GM18499 (cell line): ENCODE results near the gene CYTH4.

Source experiments
- ATAC-seq: cut with Tn5 transposase; IDR thresholded peaks from one replicate; pipeline ENCODE4 v1.9.1; 2021; ENCODE audit warnings: moderate number of reproducible peaks; ENCODE audit not compliant: insufficient read depth, unreplicated experiment

CYTH4 gene

DNA sequence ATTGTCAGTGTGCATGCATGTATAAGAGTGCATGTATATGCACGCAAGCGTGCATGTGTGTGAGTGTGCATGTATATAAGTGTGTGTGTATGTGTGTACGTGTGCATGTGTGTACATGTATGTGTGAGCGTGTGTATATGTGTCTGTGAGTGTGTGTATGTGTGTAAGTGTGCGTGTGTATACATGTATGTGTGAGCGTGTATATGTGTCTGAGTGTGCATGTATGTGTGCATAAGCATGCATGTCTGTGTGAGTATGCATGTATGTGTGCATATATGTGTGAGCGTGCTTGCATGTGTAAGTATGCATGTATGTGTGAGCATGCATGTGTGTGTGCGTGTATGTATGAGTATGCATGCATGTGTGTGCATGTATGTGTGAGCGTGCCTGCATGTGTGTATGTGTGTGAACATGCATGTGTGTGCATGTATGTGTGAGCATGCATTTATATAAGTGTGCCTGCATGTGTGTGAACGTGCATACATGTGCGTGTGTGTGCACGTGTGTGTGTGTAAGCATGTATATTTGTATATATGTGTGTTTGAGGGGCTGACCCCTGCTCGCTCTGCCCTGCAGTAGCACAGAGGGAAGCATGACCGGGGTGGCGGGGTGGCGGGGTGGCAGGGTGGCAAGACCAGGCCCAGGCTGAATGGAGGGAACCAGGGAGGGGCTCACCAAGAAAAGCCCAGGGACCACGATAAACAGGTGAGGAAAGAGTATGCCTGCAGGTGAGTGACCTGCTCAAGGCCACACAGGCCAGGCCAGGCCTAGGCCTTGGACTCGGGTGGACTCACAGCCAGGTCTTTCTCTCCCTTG is 26.3 kb downstream of the CYTH4 start:
- ATAC-seq = no peak

DNA sequence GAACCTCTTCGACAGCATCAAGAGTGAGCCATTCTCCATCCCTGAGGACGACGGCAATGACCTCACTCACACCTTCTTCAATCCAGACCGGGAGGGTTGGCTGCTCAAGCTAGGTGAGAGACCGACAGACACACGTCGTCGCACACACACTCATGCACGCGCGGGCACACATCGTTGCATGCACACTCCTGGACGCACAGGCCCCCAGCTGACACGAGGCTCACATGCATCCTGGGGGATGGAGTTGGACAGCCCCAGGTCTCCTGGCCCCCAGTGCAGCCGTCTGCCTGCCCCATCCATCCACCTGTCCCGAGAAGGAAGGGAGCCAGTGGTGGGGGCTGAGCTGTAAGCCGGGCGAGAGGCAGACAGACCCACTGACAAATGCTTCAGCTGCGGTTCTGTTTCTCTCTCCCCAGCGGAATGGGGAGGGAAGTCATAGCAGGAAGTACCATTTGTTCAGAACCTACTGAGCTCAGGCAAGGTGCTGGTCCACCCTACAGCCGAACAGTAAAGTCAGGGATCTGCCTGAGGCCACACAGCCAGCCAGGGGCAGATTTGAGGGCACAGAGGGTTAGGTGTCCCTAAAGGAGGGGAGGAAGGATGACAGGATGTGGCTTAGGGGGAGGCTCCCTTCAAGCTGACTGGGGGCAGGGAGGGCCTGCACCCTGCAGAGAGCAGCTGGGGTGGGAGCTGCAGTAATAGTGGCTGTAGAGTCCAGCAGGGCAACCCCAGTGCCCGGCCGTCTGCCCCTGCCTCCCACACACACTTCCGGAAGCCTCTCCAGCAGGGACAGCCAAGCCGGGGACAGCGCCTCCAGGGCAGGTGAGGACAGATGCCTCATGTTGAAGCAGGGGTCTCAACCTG is 27.1 kb downstream of the CYTH4 start:
- ATAC-seq = no peak

DNA sequence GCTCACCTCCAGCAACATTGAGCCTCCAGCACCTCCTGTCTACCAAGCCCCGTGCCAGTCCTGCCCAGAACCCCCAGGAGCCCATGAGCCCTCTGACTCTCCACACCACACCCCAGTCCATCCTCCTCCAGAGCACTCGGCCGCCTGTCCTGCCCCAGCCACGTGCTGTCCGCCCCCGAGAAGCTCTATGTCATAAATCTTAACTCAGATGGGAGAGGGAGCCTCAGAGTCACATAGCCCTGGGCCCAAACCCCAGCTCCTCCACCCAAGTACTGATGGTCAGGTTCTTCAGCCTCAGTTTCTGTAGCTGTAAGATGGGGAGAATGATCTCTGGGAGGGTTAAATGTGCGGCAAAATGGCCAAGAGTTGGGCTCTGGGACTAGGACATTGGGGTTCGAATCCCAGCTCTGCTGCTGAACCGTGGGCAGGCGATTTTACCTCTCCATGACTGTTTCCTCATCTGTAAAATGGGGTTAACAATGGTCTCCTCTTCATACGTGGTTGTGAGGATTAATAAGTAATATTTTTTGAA is 27.8 kb downstream of the CYTH4 start:
- no peak for ATAC-seq

DNA sequence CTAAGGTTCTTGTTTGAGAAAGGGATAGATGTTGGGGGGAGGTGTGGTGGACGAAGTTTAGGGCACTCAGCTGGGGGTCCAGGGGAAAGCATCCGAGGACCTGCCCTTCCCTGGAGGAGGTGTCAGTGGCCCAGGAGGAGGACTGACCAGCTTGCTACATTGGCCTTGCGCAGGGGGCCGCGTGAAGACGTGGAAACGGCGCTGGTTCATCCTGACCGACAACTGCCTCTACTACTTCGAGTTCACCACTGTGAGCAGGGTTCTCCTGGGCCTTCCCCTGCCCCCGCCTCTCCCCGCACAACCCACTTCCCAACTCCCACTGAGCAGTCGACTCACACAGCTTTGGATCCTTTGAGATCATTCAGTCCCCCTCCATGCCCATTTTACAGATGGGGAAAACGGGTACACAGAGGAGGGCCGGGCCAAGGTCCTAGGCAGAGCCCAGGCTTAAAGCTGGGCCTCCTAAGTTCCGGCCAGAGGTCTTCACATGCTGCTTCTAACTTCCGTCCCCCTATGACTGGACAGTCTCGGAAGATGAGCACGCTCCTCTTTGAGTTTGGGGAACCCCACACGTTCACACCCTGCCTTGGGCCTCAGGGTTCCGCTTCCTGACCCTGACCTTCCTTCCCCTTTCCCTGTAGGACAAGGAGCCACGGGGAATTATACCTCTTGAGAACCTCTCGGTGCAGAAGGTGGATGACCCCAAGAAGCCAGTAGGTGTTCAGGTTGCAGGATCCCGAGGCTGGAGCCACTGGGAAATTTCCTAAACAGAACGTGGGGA is 28.7 kb downstream of the CYTH4 start:
- no peak for ATAC-seq

DNA sequence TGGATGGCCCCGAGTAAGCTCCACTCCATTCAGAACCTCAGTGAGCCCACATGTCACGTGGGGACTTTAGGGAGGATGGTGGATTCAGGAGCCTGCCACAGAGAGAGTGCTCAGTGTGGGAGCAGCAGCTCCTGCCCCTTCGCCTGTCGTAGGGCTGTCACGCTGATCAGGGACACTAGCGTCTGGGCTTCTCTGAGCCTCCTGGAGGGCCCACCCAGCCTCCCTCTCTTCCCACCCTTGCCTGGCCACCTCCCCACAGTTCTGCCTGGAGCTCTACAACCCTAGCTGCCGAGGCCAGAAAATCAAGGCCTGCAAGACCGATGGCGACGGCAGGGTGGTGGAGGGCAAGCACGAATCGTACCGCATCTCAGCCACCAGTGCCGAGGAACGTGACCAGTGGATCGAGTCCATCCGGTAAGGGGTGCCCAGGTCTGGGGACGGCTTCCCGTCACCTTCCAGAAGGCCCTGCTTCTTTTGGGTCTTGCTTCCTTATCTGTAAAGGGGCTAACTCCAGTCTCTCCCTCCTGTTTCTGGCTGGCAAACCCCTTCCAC is 29.5 kb downstream of the CYTH4 start:
- ATAC-seq = no peak

DNA sequence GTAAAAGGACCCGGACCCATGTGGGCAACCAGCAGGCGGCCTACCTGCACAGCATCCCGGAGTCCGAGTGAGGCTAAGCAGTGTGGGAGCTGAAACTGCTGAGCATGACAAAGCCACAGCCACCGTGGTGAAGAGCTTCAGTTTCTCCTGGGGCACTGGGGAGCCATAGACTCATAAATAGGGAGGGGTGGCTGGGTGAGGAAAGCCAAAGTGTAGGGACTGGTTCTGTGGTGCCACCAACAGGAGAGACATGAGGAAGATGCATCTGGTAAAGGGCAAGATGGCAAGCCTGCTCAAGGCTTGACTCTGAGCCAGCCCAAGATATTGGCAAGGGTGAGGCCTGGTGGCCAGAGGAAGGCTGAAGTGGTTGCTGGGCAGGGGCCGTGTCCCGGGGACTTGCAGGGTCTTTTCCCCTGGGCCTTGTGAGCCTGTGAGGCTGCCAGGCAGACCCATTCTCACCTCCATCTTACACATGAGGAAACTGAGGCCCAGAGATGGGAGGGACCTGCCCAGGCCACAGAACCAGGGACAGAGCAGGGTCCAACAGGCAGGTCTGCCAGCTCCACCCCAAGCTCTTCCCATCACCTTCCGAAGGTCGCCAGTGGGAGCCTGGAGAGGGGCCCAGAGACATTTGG is 30.4 kb downstream of the CYTH4 start:
- ATAC-seq = no peak

DNA sequence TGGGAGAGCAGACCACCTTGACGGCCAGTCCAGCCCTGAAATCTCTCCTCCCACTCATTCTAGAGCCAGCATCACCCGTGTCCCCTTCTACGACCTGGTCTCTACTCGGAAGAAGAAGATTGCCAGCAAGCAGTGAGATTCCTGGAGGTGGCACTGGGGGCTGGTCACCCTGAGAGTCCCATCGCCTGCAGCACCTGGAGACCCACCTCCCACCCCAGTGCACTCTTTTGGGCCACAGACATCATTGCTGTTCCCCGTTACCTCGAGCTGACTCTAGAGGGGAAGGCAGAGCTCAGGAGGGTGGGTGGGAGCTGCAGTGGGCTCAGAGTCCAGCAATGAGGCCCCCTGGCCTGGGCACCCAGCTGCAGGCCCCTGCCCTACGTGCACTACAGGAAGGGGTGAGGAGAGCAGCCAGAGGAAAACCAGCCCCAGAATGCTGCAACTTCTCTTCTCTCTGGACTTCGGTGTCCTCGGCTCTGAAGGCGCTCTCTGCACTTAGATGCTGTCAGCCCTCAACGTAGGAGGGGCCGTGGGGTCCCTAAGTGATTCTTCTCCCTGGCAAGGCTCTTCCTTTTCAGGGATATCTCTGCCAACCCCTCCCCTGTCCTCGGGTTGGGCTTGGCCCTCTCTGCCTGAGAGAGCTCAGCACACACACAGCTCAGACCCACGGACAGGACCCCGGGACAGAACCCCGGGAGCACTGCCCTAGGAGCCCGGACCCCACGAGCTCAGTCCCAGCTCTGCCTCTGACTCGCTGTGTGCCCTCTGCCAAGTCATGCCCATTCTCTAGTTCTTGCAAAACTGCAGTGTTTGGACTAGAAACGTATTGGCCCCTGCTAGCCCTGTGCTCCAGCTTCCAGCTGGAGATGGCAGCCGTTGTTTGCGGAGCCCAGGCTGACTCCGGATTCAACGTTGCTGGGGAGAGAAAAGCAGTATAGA is 31.3 kb downstream of the CYTH4 start:
- ATAC-seq = no peak

DNA sequence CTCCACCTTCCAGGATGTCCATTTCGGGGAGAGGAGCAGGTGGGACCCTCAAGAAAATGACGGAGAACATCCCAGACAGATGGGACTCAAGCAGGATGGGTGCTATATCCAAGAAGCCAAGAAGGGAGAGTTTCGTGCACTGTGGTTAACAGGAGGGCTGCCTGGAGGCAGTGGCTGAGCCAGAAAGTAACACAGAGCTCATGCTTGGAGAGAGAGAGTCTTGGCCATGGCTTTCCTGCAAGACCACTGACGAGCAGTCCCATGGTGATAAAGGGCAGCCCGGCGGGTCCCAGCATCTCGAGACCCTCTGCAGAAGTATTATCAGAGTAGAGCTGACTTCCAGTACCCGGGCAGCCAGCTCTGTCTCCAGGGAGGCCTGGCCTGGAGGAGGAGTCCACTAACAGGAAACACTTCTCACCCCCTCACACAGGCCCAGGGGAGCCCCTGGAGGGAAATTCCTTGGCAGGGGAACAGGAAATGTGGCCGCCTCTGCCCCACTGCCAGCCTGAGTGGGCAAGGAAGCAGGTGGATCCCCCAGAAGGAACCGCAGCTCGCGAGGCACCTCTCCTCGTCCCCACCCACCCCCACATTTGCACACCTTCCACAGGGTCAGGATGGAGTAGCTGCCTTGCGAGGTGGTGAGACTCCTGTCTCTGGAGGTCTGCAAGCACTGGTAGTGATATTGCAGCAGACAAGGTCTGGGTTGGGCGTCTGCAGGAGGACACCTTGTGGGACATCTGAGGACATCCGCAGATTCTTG is 32.2 kb downstream of the CYTH4 start:
- ATAC-seq = no peak

DNA sequence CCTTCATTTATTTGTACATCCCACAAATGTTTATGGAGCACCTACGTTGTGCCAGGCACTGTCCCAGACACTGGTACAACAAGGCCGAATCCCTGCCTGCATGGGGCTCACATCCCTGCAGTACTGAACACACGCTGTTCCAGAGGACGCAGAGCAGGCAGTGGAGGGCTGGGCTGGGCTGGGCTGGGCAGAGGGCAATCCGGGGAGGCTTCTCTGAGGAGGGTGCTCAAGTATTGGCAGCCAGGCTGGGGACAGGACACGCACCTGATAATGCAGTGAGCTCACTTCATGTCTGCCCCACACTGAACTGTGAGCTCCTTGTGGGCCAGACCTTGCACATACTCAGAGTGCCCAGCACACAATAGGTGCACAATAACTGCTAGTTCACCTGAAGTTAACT is 34.1 kb downstream of the CYTH4 start:
- ATAC-seq = no peak

DNA sequence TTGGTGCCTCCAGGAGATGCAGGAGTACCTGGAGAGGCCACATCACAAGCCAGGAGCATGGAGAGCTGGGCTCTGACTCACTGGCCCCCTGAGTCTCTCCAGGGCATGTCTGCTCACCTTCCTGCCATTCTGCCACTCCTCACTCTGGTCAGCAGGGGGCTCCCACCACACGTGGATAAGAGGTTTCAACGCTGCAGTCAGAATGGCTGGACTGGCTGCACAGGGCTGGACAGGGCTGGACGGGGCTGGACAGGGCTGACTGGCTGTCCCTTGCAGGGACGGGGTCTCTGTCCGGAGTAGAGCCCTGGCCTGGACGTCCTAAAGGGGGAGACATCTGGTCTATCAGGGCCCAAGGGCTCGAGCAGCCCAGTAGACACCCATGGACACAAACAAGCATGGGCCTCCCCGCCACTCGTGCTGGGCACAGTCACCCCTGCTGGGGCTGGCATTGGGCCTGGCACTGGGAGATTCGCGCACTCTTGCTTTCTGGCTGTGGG is 34.6 kb downstream of the CYTH4 start:
- no peak for ATAC-seq

DNA sequence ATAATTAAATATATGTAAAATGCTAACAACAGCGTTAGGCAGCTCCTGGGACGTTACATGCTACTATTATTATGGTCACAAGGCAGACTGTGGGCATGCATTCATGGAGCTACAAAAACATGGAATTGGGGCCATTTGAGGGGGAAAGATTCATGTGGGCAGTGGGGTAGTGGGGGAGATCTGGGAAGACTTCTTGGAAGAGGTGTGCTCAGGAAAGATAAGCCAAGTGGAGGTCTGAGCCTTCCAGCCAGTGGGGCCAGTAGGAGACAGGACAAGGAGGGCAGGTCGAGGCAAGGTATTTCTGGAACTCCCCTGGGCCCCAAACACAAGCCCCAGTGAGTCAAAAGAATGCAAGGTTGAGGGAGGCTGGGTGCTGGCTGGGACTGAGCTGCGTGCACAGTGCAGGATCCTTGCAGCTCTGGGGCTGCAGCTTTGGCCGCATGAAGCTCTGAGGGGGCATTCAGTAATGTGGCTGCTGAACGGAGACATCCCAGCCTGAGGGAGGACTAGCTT is 35.4 kb downstream of the CYTH4 start:
- ATAC-seq = no peak

DNA sequence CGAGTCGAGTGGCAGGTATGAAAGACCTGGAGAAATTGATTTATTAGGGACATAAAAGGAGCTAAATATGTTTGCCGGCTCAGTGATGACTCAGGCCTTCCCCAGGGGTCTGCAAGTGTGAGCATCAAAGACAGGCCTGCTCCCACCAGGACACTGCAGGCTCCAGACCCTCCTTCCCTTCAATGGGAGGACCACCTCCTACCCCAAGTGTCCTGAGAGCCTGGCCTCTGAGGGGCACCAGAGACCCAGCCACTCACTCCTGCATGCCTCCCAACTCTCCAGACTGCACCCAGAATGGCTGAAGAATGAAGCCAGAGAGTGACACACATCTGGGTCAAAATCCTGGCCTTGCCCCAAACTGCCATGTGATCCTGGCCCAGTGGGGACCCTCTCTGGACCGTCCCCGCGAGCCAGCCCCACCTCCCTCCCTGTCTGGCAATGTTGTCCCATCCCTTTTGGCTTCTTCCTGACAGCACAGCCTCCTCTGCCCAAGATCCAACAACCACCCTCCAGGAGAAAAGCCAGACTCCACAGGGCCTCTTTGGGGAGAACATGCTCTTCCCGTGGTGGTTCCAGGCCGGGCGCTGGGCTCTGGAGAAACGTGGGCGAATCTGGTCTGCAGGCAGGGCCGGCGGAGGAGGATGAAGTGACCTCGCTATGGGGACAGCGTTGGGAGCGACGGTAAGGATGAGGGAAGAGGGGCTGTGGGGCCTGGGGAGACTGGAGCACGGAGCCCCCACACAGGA is 36.2 kb downstream of the CYTH4 start:
- no peak for ATAC-seq

DNA sequence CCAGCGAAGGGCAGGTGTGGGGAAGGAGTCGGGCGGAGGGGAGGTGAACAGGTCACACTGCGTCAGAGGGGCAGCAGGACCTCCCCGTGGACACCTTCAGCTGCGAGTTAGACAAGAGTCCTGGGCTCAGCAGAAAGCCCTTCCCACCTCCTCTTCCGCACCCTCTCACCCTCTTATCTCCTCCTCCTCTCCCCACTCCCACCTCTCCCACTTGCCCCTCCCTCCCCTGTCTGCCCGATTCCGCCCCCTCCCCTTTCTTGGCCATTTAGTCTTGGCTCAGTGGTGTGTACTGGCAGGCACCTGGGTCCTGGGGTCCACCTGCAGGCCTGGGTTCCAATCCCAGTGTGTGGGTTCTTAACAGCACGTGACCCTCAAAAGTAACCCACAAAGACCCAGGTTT is 37.2 kb downstream of the CYTH4 start:
- ATAC-seq = no peak

DNA sequence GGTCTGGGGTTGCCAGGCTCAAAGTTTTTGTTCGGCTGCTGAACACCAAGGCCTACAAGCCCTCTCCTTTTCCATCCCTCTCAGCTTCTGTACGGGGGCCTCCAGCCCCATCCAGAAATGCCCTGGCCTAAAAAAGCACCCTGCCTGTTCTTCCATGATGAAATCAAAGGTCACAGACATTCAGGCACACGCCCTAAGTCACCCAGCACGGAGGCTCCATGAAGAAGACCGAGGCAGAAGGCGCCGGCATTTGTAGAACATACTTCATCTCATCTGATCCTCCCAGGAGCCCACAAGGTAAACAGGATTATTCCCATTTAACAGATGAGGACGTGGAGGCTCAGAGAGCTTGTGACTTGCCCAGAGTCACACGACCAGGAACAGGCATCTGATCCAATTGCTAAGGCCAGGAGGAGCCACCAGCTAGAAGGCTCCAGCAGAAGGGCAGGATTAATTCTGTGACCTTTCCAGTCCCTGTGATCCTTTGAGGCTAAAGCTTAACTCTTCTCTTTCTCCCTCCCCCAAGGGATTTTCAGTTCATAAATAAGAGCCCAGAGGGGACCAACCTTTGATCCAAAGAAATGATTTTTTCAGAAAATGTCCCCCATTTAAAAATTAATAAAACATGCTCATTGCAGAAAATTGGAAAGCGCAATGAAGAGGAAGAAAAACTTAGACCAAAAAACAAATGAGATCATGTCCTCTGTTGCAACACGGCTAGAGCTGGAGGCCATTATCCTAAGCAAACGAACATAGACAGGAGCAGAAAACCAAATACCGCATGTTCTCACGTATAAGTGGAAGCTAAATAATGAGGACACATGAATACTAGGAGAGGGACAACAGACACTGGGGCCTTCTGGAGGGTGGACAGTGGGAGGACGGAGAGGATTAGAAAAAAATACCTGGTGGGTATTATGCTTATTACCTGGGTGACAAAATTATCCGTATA is 38.7 kb downstream of the CYTH4 start:
- no peak for ATAC-seq

DNA sequence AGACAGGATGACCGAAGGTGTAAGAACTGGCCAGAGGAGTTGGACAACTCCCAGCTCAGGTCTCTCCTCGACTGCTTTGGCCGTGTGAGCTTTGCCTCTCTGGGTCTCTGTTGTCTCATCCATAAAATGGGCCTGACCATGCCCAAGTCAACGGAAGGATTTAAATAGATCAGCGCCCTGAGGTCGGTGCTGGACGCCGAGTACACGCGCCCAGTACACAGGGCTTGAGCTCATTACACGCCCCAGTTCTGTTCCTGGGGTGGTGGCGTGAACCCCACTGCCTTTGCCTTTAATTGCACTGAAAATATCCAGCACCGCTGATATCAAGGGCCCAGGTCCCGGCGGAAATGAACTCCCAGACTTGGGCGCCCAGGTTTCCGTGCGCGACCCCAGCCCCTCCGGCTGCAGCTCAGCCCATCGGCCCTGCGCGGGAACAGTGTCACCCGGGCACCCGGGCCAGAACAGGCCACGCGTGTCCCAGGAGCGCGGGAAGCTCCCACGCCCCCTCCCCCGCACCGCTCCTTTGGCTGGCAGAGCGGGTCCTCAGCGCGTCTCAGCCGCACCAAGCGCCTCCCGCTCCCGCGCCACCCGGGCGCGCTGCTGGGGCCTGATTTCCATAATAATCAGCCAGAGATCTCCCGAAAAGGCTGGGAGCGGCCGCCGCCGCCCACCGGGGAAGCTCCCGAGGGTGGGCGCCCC is 42.2 kb downstream of the CYTH4 start:
- no peak for ATAC-seq
